Tracheal epithelial cell (primary cell): ENCODE data around the gene PPP3CA. TPM values are rescaled to one million over a fixed set of nuclear protein-coding genes. Genes with fewer than 3 reads are reported as not detected.

Experiments
- total RNA-seq: library from RNA; depleted of rRNA; stranded (reverse); fragments of >200 nt; gene quantifications from 2 replicates; pipeline ENCODE4 v1.2.1, GENCODE V29; 2014

PPP3CA gene
- 34.7 and 60.7 TPM in 2 replicates for total RNA-seq

GRCh38 chr4:101347267-101347556 lies at the start of gene PPP3CA:
Gene PPP3CA, minus strand, starts transcription at chr4:101347526.

